Naive thymus-derived CD4-positive, alpha-beta T cell (primary cell): ENCODE data around the gene IL17RC. TPM values are rescaled to one million over a fixed set of nuclear protein-coding genes. Genes with fewer than 3 reads are reported as not detected.
A peak's percentile ranks its signal among the peaks of the same experiment; 100 is the strongest.

Experiments
- ATAC-seq: fragments of 150-1000 bp; cut with Tn5 transposase; 2 replicates; pipeline ENCODE4 v1.10.0; 2021; ENCODE audit warnings: mild to moderate bottlenecking, moderate library complexity
- CTCF ChIA-PET: fragments of 350-600 bp; sonication (Branson Sonifier 250); formaldehyde crosslinking; loops from one replicate; lab custom pipeline; 2021; ENCODE audit warnings: antibody characterized with exemption; lab: Charles Lee
- POLR2A ChIA-PET: fragments of 350-600 bp; sonication (Branson Sonifier 250); formaldehyde crosslinking; loops from one replicate; lab custom pipeline; 2021; ENCODE audit warnings: antibody characterized with exemption, inconsistent platforms; lab: Charles Lee
- DNase-seq, 9 donors: peaks; one replicate each; pipeline versions ENCODE4 v3.0.0 to v3.0.0-alpha.2; 2020 to 2022; ENCODE audit warnings: mixed read lengths in 1 of 9
- H3K27ac ChIP-seq: one replicate; pipeline ENCODE4 v1.7.0; 2013; ENCODE audit warnings: mild to moderate bottlenecking, low read depth, low read length, moderate library complexity
- H3K27me3 ChIP-seq, 2 donors: one replicate each; pipeline ENCODE4 v1.7.0; 2013; ENCODE audit warnings: low read length in 2 of 2, mild to moderate bottlenecking in 2 of 2, moderate library complexity in 2 of 2; ENCODE audit not compliant: control insufficient read depth in 2 of 2, insufficient read depth in 2 of 2
- H3K36me3 ChIP-seq, 3 experiments: 1 replicate in 2 of 3; 2 replicates in 1 of 3; pipeline ENCODE4 v1.7.0; 2013; ENCODE audit warnings: low read length in 3 of 3, mild to moderate bottlenecking in 3 of 3, moderate library complexity in 1 of 3; ENCODE audit not compliant: insufficient read depth in 3 of 3, control insufficient read depth in 2 of 3
- H3K4me1 ChIP-seq, 2 donors: one replicate each; pipeline ENCODE4 v1.7.0; 2013; ENCODE audit warnings: low read length in 2 of 2, mild to moderate bottlenecking in 2 of 2, moderate library complexity in 1 of 2; ENCODE audit not compliant: control insufficient read depth in 2 of 2, insufficient read depth in 2 of 2
- H3K4me3 ChIP-seq: 2 replicates; pipeline ENCODE4 v1.7.0; 2013; ENCODE audit warnings: mild to moderate bottlenecking, low read length
- H3K9me3 ChIP-seq, 3 experiments: 1 replicate in 2 of 3; 2 replicates in 1 of 3; pipeline ENCODE4 v1.7.0; 2013; ENCODE audit warnings: low read length in 3 of 3; ENCODE audit not compliant: control insufficient read depth in 2 of 3
- H3K27ac Mint-ChIP-seq, 9 donors: one replicate each; pipeline ENCODE4 v1.8.0; 2020 to 2022; ENCODE audit warnings: mixed read lengths in 9 of 9, mild to moderate bottlenecking in 8 of 9, moderate library complexity in 5 of 9, inconsistent platforms in 2 of 9
- H3K27me3 Mint-ChIP-seq, 5 donors: one replicate each; pipeline ENCODE4 v1.8.0; 2021 to 2022; ENCODE audit warnings: mixed read lengths in 5 of 5, mild to moderate bottlenecking in 1 of 5
- H3K36me3 Mint-ChIP-seq, 5 donors: one replicate each; pipeline ENCODE4 v1.8.0; 2020 to 2022; ENCODE audit warnings: mixed read lengths in 5 of 5, mild to moderate bottlenecking in 3 of 5, inconsistent platforms in 1 of 5
- H3K4me1 Mint-ChIP-seq, 7 donors: one replicate each; pipeline ENCODE4 v1.8.0; 2020 to 2022; ENCODE audit warnings: mixed read lengths in 7 of 7, mild to moderate bottlenecking in 3 of 7, inconsistent platforms in 1 of 7
- H3K4me3 Mint-ChIP-seq, 10 donors: one replicate each; pipeline ENCODE4 v1.8.0; 2020 to 2022; ENCODE audit warnings: mild to moderate bottlenecking in 10 of 10, mixed read lengths in 10 of 10, moderate library complexity in 6 of 10, inconsistent platforms in 2 of 10
- H3K9me3 Mint-ChIP-seq, 11 donors: one replicate each; pipeline ENCODE4 v1.8.0; 2020 to 2022; ENCODE audit warnings: mixed read lengths in 11 of 11, mild to moderate bottlenecking in 4 of 11, inconsistent platforms in 1 of 11, moderate library complexity in 1 of 11
- intact Hi-C, 2 donors: fragments of 100-400 bp; cut with micrococcal nuclease; formaldehyde crosslinking; loops; one replicate each; pipeline ENCODE4 v1.15.1; 2023
- polyA plus RNA-seq, 2 donors: library from polyadenylated mRNA; unstranded; fragments of 300-500 nt; fragmentation: Illumina TruSeq; gene quantifications; one replicate each; pipeline ENCODE4 v1.2.3, GENCODE V29; 2021
- total RNA-seq, 6 experiments: library from RNA in 5 of 6; stranded (reverse) in 5 of 6; gene quantifications; 1 replicate in 5 of 6; 2 replicates in 1 of 6; pipeline ENCODE4 v1.2.3 and lab custom pipeline; 2021 to 2026

The IL17RC gene
- total and polyA plus RNA-seq, 7 experiments from 2014 or later = 0.70 to 11.9 (median 1.7) TPM

DNA sequence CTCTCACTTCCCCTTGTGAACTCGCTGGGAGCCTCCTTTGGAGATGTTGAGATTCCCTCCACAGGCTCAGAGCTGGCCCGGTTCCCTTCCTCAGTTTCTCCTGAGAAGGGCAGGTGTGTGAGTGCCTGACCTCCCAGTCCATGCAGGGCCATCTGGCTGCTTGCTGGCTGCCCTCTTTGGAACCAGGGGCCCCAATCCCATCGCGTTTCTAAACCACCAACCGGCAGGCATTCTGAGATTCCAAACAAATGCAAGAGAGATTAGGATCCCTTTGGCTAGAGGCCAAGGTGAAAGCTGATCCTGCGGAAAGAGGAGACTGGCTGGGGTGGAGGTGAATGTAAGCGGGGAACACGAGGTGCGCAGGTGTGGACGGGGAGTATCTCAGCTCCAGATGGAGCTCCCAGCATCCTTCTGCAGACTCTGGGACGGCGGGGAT, 38.2 kb downstream of the IL17RC start:
- H3K36me3 ChIP-seq = no peaks in the 10 kb centered on the region
- H3K9me3 ChIP-seq = no peaks in the 10 kb centered on the region
- no peaks in the 10 kb centered on the region for H3K36me3 Mint-ChIP-seq
- CTCF ChIA-PET = interaction anchor here (1.1 kb wide), 1 partner anchor 26 kb away, joined by 3 read pairs; no protein-coding TSS in a partner anchor
- intact Hi-C loops = no loop called here
- DNase-seq = no peak
- no peak overlapping the region for H3K4me3 Mint-ChIP-seq
- H3K4me1 ChIP-seq = peaks cover 11 to 15% of the 10 kb centered on the region in 2 donors
- no peaks in the 10 kb centered on the region for H3K27me3 ChIP-seq
- no peaks in the 10 kb centered on the region for H3K27me3 Mint-ChIP-seq
- no peak for ATAC-seq
- peak overlapping the region in 1 of 9 donors; percentile 54 for H3K27ac Mint-ChIP-seq
- H3K27ac ChIP-seq = no peak overlapping the region
- H3K4me3 ChIP-seq = no peak overlapping the region
- H3K4me1 Mint-ChIP-seq = peaks cover 10 to 24% (median 16%) of the 10 kb centered on the region in 7 donors
- POLR2A ChIA-PET = interaction anchor here (5.2 kb wide), 1 partner anchor 22 kb away, joined by 43 read pairs; the partner anchor contains the start of gene CRELD1
- H3K9me3 Mint-ChIP-seq = no peaks in the 10 kb centered on the region

DNA sequence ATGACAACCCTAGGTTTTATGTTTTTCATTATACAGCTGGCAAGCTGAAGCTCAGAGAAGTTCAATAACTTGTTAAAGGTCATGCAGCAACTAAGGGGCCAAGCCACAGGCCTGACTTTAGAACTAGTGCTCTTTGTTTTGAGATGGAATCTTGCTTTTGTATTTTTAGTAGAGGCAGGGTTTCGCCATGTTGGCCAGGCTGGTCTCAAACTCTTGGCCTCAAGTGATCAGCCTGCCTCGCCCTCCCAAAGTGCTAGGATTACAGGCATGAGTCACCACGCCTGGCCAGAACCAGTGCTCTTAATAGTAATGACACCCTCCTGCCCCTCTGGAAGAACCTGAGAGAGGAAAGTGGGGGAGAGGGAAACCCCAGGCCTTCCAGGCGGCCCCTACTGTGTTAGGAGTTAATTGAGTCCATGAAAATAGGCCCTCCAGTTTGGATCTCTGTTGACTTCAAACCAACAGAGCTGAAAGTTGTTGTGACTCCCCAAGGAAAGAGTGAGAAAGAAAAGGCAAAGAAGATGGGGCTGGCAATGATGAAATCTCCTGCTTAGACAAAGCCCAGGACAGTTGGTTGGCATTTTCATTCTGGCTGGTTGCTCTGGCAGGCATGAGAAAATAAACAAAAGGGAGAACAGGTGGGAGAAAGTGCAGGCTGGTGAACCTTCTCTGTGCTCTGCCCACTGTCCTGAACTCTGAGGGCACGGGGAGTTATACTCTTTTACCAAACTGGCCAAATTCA, 38.9 kb downstream of the IL17RC start:
- Histone ChIP-seq H3K27ac (no peak overlapping the region), H3K36me3 (peaks cover 0 to 3% (median 0%) of the 10 kb centered on the region in 3 experiments), H3K4me1 (peaks cover 10 to 14% of the 10 kb centered on the region in 2 donors), H3K4me3 (no peak overlapping the region), H3K9me3 (no peaks in the 10 kb centered on the region), H3K27me3 (no peaks in the 10 kb centered on the region)
- no peak for DNase-seq
- no peaks in the 10 kb centered on the region for H3K9me3 Mint-ChIP-seq
- intact Hi-C loops = no loop called here
- peak overlapping the region in 4 of 9 donors; percentile 17 to 53 (median 49) for H3K27ac Mint-ChIP-seq
- ChIA-PET POLR2A (interaction anchor here (5.2 kb wide), 1 partner anchor 23 kb away, joined by 43 read pairs; the partner anchor contains the start of gene CRELD1), CTCF (interaction anchor here (1.1 kb wide), 1 partner anchor 26 kb away, joined by 3 read pairs; no protein-coding TSS in a partner anchor)
- no peaks in the 10 kb centered on the region for H3K36me3 Mint-ChIP-seq
- H3K4me1 Mint-ChIP-seq = peaks cover 6 to 19% (median 14%) of the 10 kb centered on the region in 7 donors
- H3K4me3 Mint-ChIP-seq = no peak overlapping the region
- H3K27me3 Mint-ChIP-seq = no peaks in the 10 kb centered on the region
- no peak for ATAC-seq

DNA sequence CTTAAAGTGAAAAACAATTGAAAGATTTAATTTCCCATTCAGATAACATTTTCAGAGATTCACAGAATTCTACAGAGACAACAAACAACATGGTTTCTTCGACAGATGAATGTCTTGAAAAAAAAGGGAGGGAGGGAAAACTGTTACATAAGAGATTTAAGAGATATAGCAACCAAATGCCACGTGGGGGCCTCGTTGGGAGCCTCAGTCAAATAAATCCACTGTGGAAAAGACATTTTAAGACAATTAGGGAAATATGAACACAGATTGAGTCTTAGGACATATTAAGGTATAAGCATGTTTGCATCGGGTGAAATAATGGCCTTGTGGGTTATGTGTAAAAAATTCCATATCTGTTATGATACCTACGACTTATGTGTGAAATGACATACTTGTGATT, 40.3 kb downstream of the IL17RC start:
- intact Hi-C loops = no loop called here
- H3K4me3 Mint-ChIP-seq = no peak overlapping the region
- peaks cover 0 to 9% (median 5%) of the 10 kb centered on the region in 7 donors for H3K4me1 Mint-ChIP-seq

DNA sequence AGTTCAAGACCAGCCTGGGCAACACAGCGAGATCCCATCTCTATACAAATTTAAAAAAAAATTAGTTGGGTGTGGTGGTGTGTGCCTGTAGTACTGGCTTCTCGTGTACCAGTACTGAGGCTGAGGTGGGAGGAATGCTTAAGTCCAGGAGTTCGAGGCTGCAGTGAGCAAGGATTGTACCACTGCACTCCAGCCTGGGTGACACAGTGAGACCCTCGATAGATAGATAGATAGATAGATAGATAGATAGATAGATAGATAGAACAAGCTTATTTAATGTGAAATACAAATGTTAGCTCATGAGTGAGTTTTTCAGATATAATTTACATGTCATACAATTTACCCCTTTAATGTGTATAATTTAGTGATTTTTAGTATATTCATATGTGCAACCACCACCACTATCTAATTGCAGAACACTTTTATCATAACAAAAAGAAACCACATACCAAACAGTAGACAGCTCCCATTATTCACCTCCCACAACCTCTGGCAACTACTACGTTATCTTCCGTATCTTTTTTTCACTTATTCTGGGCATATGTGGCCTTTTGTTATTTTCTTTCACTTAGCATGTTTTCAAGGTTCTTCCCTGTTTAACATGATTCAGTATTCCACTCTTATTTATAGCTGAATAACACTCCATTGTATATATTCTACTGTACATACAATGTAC, 48.4 kb downstream of the IL17RC start:
- no peaks in the 10 kb centered on the region for H3K4me1 Mint-ChIP-seq
- Histone ChIP-seq H3K4me1 (no peaks in the 10 kb centered on the region), H3K4me3 (no peak overlapping the region), H3K36me3 (peaks cover 5 to 57% (median 13%) of the 10 kb centered on the region in 3 experiments), H3K27me3 (no peaks in the 10 kb centered on the region), H3K27ac (no peak overlapping the region), H3K9me3 (no peaks in the 10 kb centered on the region)
- ChIA-PET POLR2A (interaction anchor here (0.8 kb wide), 1 partner anchor 79 kb away, joined by 4 read pairs; no protein-coding TSS in a partner anchor), CTCF (no interaction called here)
- H3K36me3 Mint-ChIP-seq = peaks cover 0 to 51% (median 21%) of the 10 kb centered on the region in 5 donors
- H3K27me3 Mint-ChIP-seq = no peaks in the 10 kb centered on the region
- DNase-seq = no peak
- peaks cover 0 to 1% (median 0%) of the 10 kb centered on the region in 11 donors for H3K9me3 Mint-ChIP-seq
- intact Hi-C loops = no loop called here
- H3K4me3 Mint-ChIP-seq = no peak overlapping the region
- H3K27ac Mint-ChIP-seq = no peak overlapping the region
- ATAC-seq = no peak

More for the DNA sequence above, 40.3 kb downstream of the IL17RC start:
- no peak for DNase-seq
- H3K36me3 ChIP-seq = peaks cover 0 to 8% (median 0%) of the 10 kb centered on the region in 3 experiments
- H3K27ac ChIP-seq = no peak overlapping the region
- CTCF ChIA-PET = no interaction called here
- H3K27me3 ChIP-seq = no peaks in the 10 kb centered on the region
- no peak overlapping the region for H3K4me3 ChIP-seq
- peak overlapping the region in 1 of 9 donors; percentile 69 for H3K27ac Mint-ChIP-seq
- no peaks in the 10 kb centered on the region for H3K9me3 Mint-ChIP-seq
- no peaks in the 10 kb centered on the region for H3K36me3 Mint-ChIP-seq
- POLR2A ChIA-PET = no interaction called here
- no peaks in the 10 kb centered on the region for H3K9me3 ChIP-seq
- H3K27me3 Mint-ChIP-seq = no peaks in the 10 kb centered on the region
- peaks cover 0 to 3% of the 10 kb centered on the region in 2 donors for H3K4me1 ChIP-seq
- no peak for ATAC-seq

DNA sequence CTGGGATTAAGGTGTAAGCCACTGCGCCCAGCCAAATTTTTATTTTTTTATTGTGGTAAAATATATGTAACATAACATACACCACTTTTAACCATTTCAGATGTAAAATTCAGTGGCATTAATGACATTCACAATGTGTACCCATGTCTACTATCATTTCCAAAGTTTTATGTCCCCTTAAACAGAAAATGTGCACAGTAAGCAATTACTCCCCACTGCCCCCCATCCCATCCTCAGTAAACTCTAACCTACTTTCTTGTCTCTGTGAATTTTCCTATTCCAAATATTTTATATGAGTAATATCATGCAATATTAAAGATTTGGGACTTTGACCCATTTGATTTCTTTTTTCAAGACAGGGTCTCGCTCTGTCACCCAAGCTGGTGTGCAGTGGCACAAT, 49.9 kb downstream of the IL17RC start:
- no peak for ATAC-seq
- Histone ChIP-seq H3K9me3 (no peaks in the 10 kb centered on the region), H3K27me3 (no peaks in the 10 kb centered on the region), H3K4me3 (no peak overlapping the region), H3K36me3 (peaks cover 5 to 69% (median 19%) of the 10 kb centered on the region in 3 experiments), H3K27ac (no peak overlapping the region), H3K4me1 (no peaks in the 10 kb centered on the region)
- no peaks in the 10 kb centered on the region for H3K27me3 Mint-ChIP-seq
- intact Hi-C loops = no loop called here
- ChIA-PET POLR2A (no interaction called here), CTCF (no interaction called here)
- no peak for DNase-seq
- H3K4me3 Mint-ChIP-seq = no peak overlapping the region
- peaks cover 0 to 1% (median 0%) of the 10 kb centered on the region in 11 donors for H3K9me3 Mint-ChIP-seq
- H3K27ac Mint-ChIP-seq = no peak overlapping the region
- peaks cover 3 to 63% (median 29%) of the 10 kb centered on the region in 5 donors for H3K36me3 Mint-ChIP-seq
- H3K4me1 Mint-ChIP-seq = no peaks in the 10 kb centered on the region

DNA sequence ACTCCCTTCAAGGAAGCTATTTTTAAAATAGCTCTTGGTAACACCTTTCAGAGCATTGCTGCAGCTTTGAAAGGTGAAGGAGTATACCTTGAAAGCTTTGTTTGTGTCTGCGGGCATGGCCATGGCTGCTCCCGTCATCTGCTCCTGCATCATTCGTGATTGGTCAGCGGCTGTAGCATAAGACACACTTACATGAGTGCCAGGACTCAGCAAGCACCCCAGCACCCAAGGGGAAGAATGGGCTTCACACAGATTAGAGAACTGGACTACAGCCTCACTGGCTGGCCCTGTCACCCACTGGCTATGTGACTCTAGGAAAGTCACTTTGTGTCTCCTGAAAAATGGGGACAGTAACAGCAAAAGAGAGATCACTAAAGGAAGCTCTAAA, 52.7 kb downstream of the IL17RC start:
- Mint-ChIP-seq H3K27ac (peak overlapping the region in 1 of 9 donors; percentile 60), H3K27me3 (no peaks in the 10 kb centered on the region), H3K36me3 (peaks cover 8 to 58% (median 25%) of the 10 kb centered on the region in 5 donors), H3K4me1 (no peaks in the 10 kb centered on the region), H3K4me3 (no peak overlapping the region), H3K9me3 (no peaks in the 10 kb centered on the region)
- Histone ChIP-seq H3K4me1 (no peaks in the 10 kb centered on the region), H3K27me3 (no peaks in the 10 kb centered on the region), H3K27ac (no peak overlapping the region), H3K4me3 (no peak overlapping the region), H3K9me3 (no peaks in the 10 kb centered on the region), H3K36me3 (peaks cover 15 to 73% (median 19%) of the 10 kb centered on the region in 3 experiments)
- intact Hi-C loops = no loop called here
- POLR2A ChIA-PET = no interaction called here
- DNase-seq = no peak
- no peak for ATAC-seq
- CTCF ChIA-PET = interaction anchor here (0.8 kb wide), 1 partner anchor 22 kb away, joined by 3 read pairs; no protein-coding TSS in a partner anchor
